GM23338 (cell line): ENCODE data around the gene HOXB5.

Source experiments
- ETS1 ChIP-seq: IDR thresholded peaks from 2 replicates; pipeline ENCODE4 v1.6.1; 2016; ENCODE audit warnings: antibody characterized with exemption
- EZH2 ChIP-seq: fragments of 200-600 bp; sonication (generic); IDR thresholded peaks from one replicate; pipeline ENCODE4 v1.8.0; 2017; ENCODE audit warnings: antibody characterized with exemption, mild to moderate bottlenecking, low read depth; ENCODE audit not compliant: unreplicated experiment
- EZH2phosphoT487 ChIP-seq: fragments of 200-600 bp; sonication (generic); IDR thresholded peaks from one replicate; pipeline ENCODE4 v1.8.1; 2018; ENCODE audit warnings: antibody characterized with exemption; ENCODE audit not compliant: unreplicated experiment
- JUNB ChIP-seq: IDR thresholded peaks from one replicate; pipeline ENCODE4 v1.6.1; 2016; ENCODE audit warnings: antibody characterized with exemption; ENCODE audit not compliant: unreplicated experiment
- POLR2AphosphoS5 ChIP-seq: IDR thresholded peaks from 2 replicates; pipeline ENCODE4 v1.6.1; 2016; ENCODE audit warnings: antibody characterized with exemption, low read depth
- REST ChIP-seq: IDR thresholded peaks from one replicate; pipeline ENCODE4 v1.6.1; 2018; ENCODE audit warnings: antibody characterized with exemption; ENCODE audit not compliant: unreplicated experiment
- ZNF114 ChIP-seq: fragments of 250-450 bp; sonication (Bioruptor Pico); IDR thresholded peaks from 2 replicates; pipeline ENCODE4 v1.5.0; 2020; ENCODE audit warnings: mild to moderate bottlenecking, moderate library complexity
- ZNF331 ChIP-seq: fragments of 250-450 bp; sonication (Bioruptor Pico); IDR thresholded peaks from 2 replicates; pipeline ENCODE4 v1.5.0; 2020; ENCODE audit warnings: low read depth, mild to moderate bottlenecking, moderate library complexity
- TF ChIP-seq, protein P1 (sequence below), 2 experiments: fragments of 200-600 bp in 1 of 2; sonication (generic) in 1 of 2; conservative IDR thresholded peaks; 2 replicates each; pipeline versions ENCODE4 v1.5.1 to v1.6.1; 2016 to 2017; ENCODE audit warnings: antibody characterized with exemption in 2 of 2, low read depth in 2 of 2, mild to moderate bottlenecking in 2 of 2, moderate library complexity in 1 of 2

DNA sequence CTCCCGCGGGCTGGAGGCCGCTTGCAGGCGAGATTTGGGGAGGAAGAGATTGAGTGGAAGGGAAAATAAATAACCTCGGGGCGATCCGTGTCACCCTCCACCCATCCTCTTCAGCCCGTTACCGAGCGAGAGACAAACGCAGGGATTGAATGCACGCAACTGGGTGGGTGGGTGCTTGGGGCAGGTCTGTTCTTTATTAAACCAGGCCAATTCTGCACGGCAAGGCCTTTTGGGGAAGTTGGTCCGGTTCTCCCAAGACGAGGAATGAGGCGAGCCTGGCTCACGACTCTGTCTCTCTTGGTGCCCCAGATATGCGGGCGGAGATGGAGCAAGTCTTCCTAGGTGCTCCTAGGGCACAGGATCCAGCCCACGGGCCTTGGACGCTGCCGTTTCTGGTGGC, 17.6 kb upstream of the HOXB5 start:
- TF ChIP-seq, protein P1, sequence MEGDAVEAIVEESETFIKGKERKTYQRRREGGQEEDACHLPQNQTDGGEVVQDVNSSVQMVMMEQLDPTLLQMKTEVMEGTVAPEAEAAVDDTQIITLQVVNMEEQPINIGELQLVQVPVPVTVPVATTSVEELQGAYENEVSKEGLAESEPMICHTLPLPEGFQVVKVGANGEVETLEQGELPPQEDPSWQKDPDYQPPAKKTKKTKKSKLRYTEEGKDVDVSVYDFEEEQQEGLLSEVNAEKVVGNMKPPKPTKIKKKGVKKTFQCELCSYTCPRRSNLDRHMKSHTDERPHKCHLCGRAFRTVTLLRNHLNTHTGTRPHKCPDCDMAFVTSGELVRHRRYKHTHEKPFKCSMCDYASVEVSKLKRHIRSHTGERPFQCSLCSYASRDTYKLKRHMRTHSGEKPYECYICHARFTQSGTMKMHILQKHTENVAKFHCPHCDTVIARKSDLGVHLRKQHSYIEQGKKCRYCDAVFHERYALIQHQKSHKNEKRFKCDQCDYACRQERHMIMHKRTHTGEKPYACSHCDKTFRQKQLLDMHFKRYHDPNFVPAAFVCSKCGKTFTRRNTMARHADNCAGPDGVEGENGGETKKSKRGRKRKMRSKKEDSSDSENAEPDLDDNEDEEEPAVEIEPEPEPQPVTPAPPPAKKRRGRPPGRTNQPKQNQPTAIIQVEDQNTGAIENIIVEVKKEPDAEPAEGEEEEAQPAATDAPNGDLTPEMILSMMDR (conservative IDR thresholded peaks at IDR 0.05; ENCODE audit: low read depth in 2 of 2), result no peak
- TF ChIP-seq ETS1 (no peak), EZH2phosphoT487 (no peak), JUNB (no peak), POLR2AphosphoS5 (no peak), REST (no peak), EZH2 (no peak), ZNF114 (CRISPR knock-in tag) (no peak), ZNF331 (CRISPR knock-in tag) (no peak)
